IgD-negative memory B cell (primary cell): ENCODE results near the gene C8A. TPM values are rescaled to one million over a fixed set of nuclear protein-coding genes. Genes with fewer than 3 reads are reported as not detected.
A peak's percentile ranks its signal among the peaks of the same experiment; 100 is the strongest.

Experiments
- H3K27ac Mint-ChIP-seq, 3 donors: one replicate each; pipeline ENCODE4 v1.8.0; 2020 to 2022; ENCODE audit warnings: mild to moderate bottlenecking in 3 of 3, mixed read lengths in 3 of 3, moderate library complexity in 1 of 3
- H3K27me3 Mint-ChIP-seq: one replicate; pipeline ENCODE4 v1.8.0; 2021; ENCODE audit warnings: mixed read lengths
- H3K36me3 Mint-ChIP-seq: one replicate; pipeline ENCODE4 v1.8.0; 2020; ENCODE audit warnings: mild to moderate bottlenecking, mixed read lengths
- H3K4me1 Mint-ChIP-seq, 3 donors: one replicate each; pipeline ENCODE4 v1.8.0; 2020 to 2022; ENCODE audit warnings: mixed read lengths in 3 of 3, mild to moderate bottlenecking in 1 of 3
- H3K4me3 Mint-ChIP-seq, 4 donors: one replicate each; pipeline ENCODE4 v1.8.0; 2020 to 2022; ENCODE audit warnings: mild to moderate bottlenecking in 4 of 4, mixed read lengths in 4 of 4, moderate library complexity in 3 of 4
- H3K9me3 Mint-ChIP-seq, 3 donors: one replicate each; pipeline ENCODE4 v1.8.0; 2020 to 2021; ENCODE audit warnings: mixed read lengths in 3 of 3, mild to moderate bottlenecking in 1 of 3
- polyA plus RNA-seq: library from polyadenylated mRNA; unstranded; fragments of 300-500 nt; fragmentation: Illumina TruSeq; gene quantifications from one replicate; pipeline ENCODE4 v1.2.3, GENCODE V29; 2021

C8A gene
- polyA plus RNA-seq, result not detected

DNA sequence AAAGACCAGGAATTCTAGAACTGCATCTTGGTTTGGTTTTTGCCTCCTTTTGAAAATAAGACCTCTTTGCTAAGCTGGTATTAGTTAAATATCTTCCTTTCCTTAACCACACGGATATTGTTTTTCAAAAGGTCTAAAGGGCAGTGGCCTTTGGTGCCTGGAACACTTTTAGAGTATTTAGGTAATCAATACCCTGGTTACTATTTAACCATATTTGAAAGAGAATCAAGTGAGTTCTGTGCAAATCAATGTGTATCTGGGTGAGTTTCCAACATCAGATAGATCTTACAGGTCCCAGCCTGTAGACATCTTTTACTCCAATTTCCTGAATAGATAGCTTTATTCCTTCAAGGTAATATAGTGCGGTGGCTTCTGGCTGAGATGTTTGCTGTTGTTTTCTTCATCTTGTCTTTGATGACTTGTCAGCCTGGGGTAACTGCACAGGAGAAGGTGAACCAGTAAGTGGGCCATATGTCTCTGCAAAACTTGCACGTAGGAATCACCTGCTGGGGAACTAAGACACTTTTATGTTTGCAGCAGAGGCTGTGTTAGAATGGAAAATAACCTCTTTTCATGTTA lies at the start of gene C8A:
C8A (plus strand) TSS at position 277 of the 579 bp plus-strand sequence; CDS start at position 382, 105 bp downstream.
- Mint-ChIP-seq H3K9me3 (peaks cover 0 to 3% (median 0%) of the 10 kb centered on the region in 3 donors), H3K4me3 (no peak within 1 kb of the TSS), H3K4me1 (no peaks in the 10 kb centered on the region), H3K27me3 (peaks cover 4% of the 10 kb centered on the region), H3K36me3 (no peaks in the 10 kb centered on the region), H3K27ac (no peak within 1 kb of the TSS)

DNA sequence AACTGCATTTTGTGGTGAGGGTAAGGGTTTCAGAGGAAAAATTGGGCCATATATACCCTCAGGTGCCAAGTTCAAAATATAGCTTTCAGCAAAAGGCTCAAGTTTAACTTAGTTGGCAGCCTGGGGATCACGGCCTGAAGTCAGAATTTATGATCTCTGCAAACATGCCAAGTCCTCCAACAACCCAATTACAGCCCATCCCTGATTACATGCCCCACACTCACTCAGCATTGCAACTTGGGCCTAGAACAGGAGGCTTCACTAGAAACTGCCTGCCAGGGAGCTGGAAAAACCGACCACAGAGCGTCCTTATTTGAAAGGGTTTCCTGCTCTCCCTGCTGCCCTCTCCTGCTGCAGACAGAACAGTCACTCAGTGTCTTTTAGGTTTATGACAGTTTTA lies 47.8 kb upstream of the C8A start:
- Mint-ChIP-seq H3K27ac (no peak overlapping the region), H3K27me3 (peaks cover 8% of the 10 kb centered on the region), H3K9me3 (peaks cover 0 to 2% (median 0%) of the 10 kb centered on the region in 3 donors), H3K4me3 (no peak overlapping the region), H3K36me3 (peaks cover 2% of the 10 kb centered on the region), H3K4me1 (no peaks in the 10 kb centered on the region)

DNA sequence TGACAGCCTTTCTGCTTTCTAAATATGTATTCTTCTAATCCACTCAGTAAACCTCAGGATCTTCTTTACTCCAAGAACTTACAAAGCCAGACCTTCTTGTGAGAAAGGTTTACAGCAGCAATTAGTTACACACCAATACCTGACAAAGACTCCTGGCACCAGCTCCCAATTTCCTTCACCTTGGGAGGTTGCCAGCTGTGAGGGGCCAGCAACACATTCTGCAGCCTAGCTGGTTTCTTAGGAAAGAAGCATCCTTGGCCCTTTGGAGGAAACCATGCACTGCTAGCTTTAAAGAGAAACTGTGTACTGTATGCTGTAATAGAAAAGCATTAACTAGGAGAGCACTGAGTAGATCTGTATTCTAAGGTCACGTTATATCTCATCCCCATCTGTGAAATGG lies 46.2 kb upstream of the C8A start:
- Mint-ChIP-seq H3K36me3 (peaks cover 2% of the 10 kb centered on the region), H3K27me3 (peaks cover 10% of the 10 kb centered on the region), H3K4me3 (no peak overlapping the region), H3K27ac (no peak overlapping the region), H3K9me3 (peaks cover 0 to 4% (median 0%) of the 10 kb centered on the region in 3 donors), H3K4me1 (no peaks in the 10 kb centered on the region)

DNA sequence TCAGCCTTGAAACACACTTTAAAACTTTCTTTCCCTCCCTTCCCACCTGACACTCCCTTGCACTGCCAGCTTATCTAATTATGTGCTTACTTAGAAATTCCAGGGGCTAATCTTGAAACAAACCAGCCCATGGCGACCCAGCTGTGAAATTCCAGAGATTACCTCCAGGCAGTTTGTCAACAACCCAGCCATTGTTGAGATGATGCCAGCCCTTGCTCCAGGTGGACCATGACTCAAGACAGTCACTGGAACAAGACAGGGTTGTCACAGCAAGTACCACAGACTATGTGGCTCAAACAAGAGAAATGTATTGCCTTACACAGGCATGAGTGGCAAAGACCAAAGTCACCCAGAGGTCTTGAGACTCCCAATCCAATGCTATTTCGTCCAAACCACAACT lies 43.3 kb upstream of the C8A start:
- Mint-ChIP-seq H3K36me3 (no peaks in the 10 kb centered on the region), H3K9me3 (peaks cover 1 to 7% (median 6%) of the 10 kb centered on the region in 3 donors)

DNA sequence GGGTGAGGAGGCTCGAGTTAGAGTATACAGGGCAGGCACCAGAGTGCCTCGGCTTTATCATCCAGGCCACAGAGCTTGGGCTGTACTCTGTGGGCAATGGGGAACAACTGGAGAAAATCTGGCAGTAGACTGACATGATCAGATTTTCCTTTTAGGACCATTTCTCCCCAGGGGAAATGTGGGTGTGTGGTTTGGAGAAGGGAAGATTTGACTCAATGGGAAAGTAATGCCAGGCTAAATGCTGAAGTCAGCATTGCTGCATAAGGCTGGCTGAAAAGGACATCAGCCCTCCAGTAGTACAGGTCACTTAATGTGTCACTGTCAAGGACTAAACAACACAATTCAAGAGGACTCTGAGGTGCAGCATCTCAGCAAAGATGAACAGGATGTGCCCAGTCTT lies 40.4 kb upstream of the C8A start:
- H3K36me3 Mint-ChIP-seq, result no peaks in the 10 kb centered on the region
- H3K9me3 Mint-ChIP-seq, result peaks cover 1 to 7% (median 6%) of the 10 kb centered on the region in 3 donors
- peaks cover 0 to 2% (median 0%) of the 10 kb centered on the region in 3 donors for H3K4me1 Mint-ChIP-seq
- H3K27me3 Mint-ChIP-seq, result peaks cover 5% of the 10 kb centered on the region
- no peak overlapping the region for H3K4me3 Mint-ChIP-seq
- no peak overlapping the region for H3K27ac Mint-ChIP-seq

More for the DNA sequence above, 43.3 kb upstream of the C8A start:
- no peak overlapping the region for H3K27ac Mint-ChIP-seq
- H3K27me3 Mint-ChIP-seq, result peaks cover 8% of the 10 kb centered on the region
- no peak overlapping the region for H3K4me3 Mint-ChIP-seq
- no peaks in the 10 kb centered on the region for H3K4me1 Mint-ChIP-seq

DNA sequence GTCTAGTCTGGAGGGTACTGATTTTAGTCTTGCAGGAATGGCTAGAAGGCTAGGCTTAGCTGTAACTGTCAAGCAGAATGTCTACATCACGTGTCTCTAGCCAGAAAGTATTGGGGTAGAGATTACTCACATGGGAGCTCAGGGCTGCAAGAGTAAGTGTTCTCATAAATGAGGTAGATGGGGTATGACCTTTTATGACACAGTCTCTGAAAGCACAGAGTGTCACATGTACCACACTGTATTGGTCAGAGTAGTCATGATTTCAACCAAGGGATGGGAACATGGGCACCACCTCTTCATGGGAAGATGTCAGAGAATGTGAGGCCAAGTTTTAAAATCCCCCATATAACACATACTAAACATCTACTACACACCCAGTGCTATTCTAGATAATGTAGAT lies 38.3 kb upstream of the C8A start:
- peaks cover 1 to 7% (median 6%) of the 10 kb centered on the region in 3 donors for H3K9me3 Mint-ChIP-seq
- no peaks in the 10 kb centered on the region for H3K36me3 Mint-ChIP-seq
- H3K4me3 Mint-ChIP-seq, result no peak overlapping the region
- H3K27me3 Mint-ChIP-seq, result peaks cover 9% of the 10 kb centered on the region
- peaks cover 0 to 2% (median 0%) of the 10 kb centered on the region in 3 donors for H3K4me1 Mint-ChIP-seq
- H3K27ac Mint-ChIP-seq, result no peak overlapping the region

DNA sequence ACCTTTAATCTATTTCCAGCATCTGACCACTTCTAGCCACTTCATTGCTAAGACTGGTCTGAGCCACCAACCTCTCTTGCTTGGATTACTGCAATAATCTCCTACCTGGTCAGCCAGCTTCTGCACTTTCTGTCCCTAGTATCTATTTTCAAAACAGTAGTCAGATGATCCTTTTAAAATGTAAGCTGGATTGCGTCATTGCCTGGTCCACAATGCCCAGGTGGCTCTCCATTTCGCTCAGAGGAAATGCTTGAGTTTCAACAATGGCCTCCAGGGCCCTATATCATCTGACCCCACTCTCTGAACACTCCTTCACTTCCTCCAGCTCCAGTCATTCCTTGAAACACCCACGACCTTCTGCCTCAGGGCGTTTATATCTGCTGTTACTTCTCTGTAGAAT lies 37.7 kb upstream of the C8A start:
- Mint-ChIP-seq H3K27ac (no peak overlapping the region), H3K36me3 (no peaks in the 10 kb centered on the region), H3K4me1 (peaks cover 0 to 2% (median 0%) of the 10 kb centered on the region in 3 donors), H3K27me3 (peaks cover 9% of the 10 kb centered on the region), H3K9me3 (peaks cover 1 to 7% (median 6%) of the 10 kb centered on the region in 3 donors), H3K4me3 (no peak overlapping the region)

DNA sequence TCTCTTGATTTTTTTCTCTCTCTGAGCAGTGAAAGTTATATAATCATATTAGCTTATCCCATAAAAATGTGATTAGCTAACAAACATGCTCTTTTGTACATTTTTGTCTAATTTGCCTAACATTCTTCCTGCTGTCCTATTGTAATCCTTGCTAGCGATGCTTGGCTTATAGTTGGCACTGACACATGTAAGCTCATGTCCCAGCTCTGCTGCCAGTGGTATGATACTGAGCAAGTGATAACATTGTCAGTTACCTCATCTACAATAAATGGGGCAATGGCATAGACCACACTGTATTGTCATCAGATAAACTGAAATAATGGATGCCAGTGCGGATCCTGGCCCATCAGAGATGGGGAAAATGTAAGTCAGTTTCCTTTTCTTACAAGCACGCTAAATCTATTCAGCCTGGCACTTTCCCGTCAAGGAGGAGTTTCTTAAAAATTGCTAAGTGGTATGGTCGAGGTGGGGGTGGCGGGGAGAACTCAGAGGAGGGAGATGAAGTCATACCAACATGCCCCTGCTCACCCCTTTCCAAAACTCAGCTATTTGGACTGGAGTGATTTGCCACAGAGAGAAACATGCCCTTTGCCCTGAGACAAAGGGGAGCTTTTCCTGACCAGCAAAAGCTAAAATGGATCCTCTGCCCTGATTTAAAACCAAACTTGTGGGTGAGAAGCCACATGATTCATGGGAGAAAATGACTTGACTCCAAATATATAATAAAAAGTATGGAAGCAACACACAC lies 36.7 kb upstream of the C8A start:
- H3K27ac Mint-ChIP-seq, result no peak overlapping the region
- H3K36me3 Mint-ChIP-seq, result no peaks in the 10 kb centered on the region
- H3K9me3 Mint-ChIP-seq, result peaks cover 1 to 7% (median 6%) of the 10 kb centered on the region in 3 donors
- H3K4me1 Mint-ChIP-seq, result peaks cover 0 to 2% (median 0%) of the 10 kb centered on the region in 3 donors
- H3K4me3 Mint-ChIP-seq, result no peak overlapping the region
- H3K27me3 Mint-ChIP-seq, result peaks cover 7% of the 10 kb centered on the region

DNA sequence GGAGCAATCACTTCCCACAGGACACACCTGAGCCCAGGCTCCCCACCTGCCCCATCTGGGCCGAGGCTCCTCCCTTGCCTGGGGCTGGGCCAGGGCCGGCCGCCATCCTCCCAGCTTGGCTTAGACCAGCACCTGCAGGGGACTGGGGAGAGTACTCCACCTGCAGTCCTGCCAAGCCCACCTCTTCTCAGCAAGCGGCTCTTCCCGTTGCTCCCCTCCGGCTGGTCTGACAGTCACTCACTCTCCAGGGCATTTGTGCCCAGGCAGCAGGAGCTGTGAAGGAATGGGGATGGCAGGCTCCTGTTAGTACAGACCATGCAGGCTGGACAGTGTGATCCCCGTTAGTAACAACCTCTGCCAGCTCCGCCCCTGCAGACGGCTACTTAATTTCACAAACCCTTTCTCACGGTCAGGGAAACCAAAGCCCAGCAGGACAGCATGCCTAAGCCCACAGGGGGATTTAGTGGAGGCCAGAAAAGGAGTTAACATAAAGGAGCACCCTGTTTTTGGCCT lies 35.2 kb upstream of the C8A start, which contains the start of gene FYB2:
FYB2 (minus strand) TSS at position 18 of the 513 bp plus-strand sequence. CDS start 114 bp downstream, outside the sequence.
- Mint-ChIP-seq H3K36me3 (no peaks in the 10 kb centered on the region), H3K4me3 (no peak within 1 kb of the TSS), H3K27ac (peak within 1 kb of the TSS in 2 of 3 donors; percentile 23), H3K27me3 (peaks cover 8% of the 10 kb centered on the region), H3K9me3 (peaks cover 0 to 6% (median 1%) of the 10 kb centered on the region in 3 donors), H3K4me1 (peaks cover 0 to 2% (median 0%) of the 10 kb centered on the region in 3 donors)

DNA sequence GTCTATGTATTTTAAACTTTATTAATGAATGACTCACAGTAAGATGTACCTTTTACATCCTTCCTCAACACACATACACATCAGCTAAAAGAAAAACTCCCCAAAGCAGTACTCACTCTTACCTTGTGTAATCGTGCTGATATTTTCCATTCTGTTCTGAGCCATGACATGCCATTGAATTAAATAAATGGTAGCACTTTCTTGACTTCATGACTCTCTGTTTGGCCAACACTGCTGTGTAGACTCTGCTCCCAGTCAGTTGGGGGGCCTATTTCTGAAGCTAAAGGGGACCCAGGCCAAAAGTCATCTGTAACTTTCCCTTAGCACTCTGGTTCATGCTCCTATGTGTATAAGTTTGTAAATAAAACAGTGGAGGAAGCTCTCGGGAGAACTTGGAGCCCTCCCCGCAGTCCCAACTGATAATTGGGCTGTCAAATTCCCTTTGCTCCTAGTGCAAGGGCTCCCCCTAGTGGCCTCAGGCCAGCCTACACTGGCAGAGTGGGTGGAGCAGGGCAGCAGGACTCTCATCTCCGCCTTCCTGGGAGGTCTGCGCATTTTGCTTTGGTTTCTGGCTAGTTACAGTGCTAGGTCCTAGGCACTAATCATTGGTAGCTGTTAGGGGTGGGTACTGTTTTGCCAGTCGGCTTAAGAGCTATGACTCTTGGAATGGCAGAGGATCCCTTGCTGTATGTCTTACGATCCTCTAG lies 33.7 kb upstream of the C8A start:
- peaks cover 0 to 2% (median 0%) of the 10 kb centered on the region in 3 donors for H3K4me1 Mint-ChIP-seq
- H3K9me3 Mint-ChIP-seq, result no peaks in the 10 kb centered on the region
- no peak overlapping the region for H3K4me3 Mint-ChIP-seq
- H3K27me3 Mint-ChIP-seq, result peaks cover 11% of the 10 kb centered on the region
- no peaks in the 10 kb centered on the region for H3K36me3 Mint-ChIP-seq
- no peak overlapping the region for H3K27ac Mint-ChIP-seq

DNA sequence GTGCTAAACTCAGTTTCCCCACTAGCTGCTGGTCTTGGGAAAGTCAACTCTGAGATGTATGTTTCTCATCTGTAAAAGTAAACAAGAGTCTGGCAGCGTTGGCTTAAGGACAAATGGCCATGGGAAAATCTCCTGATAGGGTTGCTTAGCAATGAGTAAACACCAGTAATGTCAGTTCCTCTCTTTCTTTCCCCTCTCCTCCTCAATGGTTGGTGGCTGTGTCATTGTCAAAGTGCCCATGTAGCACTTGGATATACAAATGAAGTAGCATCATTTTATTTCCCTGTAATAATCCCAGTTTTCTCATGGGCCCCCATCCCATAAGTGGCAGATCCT lies 33.2 kb upstream of the C8A start:
- H3K27me3 Mint-ChIP-seq, result peaks cover 11% of the 10 kb centered on the region
- no peak overlapping the region for H3K4me3 Mint-ChIP-seq
- no peaks in the 10 kb centered on the region for H3K9me3 Mint-ChIP-seq
- H3K27ac Mint-ChIP-seq, result no peak overlapping the region
- H3K4me1 Mint-ChIP-seq, result peaks cover 0 to 2% (median 0%) of the 10 kb centered on the region in 3 donors
- H3K36me3 Mint-ChIP-seq, result no peaks in the 10 kb centered on the region

DNA sequence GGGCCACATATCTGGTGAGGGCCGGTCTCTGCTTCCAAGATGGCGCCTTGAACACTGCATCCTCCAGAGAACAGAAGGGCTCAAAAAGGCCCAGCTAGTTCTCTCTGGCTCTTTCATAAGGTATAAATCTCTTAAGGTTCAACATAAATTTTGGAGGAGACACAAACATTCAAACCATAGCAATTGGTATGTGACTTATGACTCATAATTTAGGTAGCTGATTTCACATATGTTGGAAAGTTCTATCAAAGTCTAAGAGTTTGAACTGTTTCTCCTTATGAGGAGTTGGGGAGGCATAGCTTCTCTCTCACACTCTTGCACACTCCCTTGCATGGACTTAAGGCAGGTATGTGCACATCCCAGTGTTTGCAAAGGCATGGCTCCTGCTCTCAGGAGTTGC lies 30.3 kb upstream of the C8A start:
- Mint-ChIP-seq H3K9me3 (no peaks in the 10 kb centered on the region), H3K4me1 (no peaks in the 10 kb centered on the region), H3K27ac (no peak overlapping the region), H3K4me3 (no peak overlapping the region), H3K36me3 (no peaks in the 10 kb centered on the region), H3K27me3 (peaks cover 14% of the 10 kb centered on the region)

DNA sequence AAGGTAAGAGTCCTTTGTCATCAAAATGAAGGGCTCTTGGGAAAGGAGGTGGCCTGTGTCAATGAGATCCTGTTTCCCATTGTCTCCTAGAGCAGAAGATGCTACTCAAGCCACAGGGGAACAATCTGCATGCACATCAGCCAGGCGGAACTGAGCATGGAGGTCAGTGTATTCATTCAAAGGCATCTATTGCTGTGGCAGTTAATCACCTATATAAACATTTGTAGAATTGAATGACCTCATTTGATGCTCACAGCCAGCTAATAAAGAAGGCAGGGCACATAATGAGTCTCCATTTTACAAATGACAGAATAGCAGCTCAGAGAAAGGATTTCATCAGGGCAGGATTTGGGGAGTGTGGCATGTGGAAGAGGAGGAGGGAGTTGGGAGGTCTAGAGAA lies 29.7 kb upstream of the C8A start:
- Mint-ChIP-seq H3K27ac (no peak overlapping the region), H3K4me3 (no peak overlapping the region), H3K27me3 (peaks cover 11% of the 10 kb centered on the region), H3K36me3 (no peaks in the 10 kb centered on the region), H3K4me1 (no peaks in the 10 kb centered on the region), H3K9me3 (no peaks in the 10 kb centered on the region)

DNA sequence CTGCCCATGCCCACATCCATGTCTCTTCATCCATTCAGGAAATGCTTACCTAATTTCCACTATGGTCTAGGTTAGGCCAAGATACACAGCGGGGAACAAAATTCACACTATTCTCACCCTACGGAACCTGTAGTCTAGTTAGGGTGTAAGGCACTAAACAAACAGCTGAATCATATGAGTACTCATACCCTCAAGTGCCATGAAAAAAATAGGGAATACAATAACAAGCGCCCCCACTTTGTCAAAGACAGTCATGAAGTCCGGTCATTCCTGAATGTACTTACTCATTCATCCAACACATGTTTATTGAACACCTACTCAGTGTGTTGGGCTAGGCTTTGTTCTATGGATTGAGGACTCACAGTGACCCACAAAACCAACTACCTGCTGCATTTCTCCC lies 29.2 kb upstream of the C8A start:
- no peaks in the 10 kb centered on the region for H3K9me3 Mint-ChIP-seq
- no peak overlapping the region for H3K27ac Mint-ChIP-seq
- no peaks in the 10 kb centered on the region for H3K4me1 Mint-ChIP-seq
- peaks cover 9% of the 10 kb centered on the region for H3K27me3 Mint-ChIP-seq
- no peak overlapping the region for H3K4me3 Mint-ChIP-seq
- H3K36me3 Mint-ChIP-seq, result no peaks in the 10 kb centered on the region

DNA sequence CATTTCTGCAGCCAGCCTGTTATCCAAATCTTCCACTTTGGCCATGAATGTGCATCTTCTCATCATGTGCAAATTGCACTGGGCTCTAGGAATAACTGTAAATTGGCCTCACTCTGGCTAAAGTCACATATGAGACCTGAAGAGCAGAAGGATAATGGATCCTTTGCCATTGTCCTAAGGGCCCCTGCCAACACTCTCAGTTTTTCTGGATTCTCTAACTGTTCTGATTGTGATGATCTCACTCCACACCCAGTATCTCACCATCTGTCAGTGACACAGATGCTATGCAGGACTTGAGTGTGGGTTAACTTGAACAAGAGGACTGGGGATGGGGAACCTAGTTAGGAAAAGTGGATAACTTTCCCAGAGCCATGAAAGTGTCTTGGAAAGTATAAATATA lies 26.9 kb upstream of the C8A start:
- H3K27me3 Mint-ChIP-seq, result peaks cover 13% of the 10 kb centered on the region
- H3K4me1 Mint-ChIP-seq, result peaks cover 0 to 3% (median 0%) of the 10 kb centered on the region in 3 donors
- H3K27ac Mint-ChIP-seq, result no peak overlapping the region

More for the DNA sequence above, 26.9 kb upstream of the C8A start:
- no peak overlapping the region for H3K4me3 Mint-ChIP-seq
- H3K36me3 Mint-ChIP-seq, result no peaks in the 10 kb centered on the region
- H3K9me3 Mint-ChIP-seq, result no peaks in the 10 kb centered on the region
